Measurements from ENCODE around the gene RBBP8.

RBBP8 gene

GRCh38 chr18:22974707-22975106, 41.6 kb downstream of the RBBP8 start (continued):
- TF ChIP-seq OSR1 (CRISPR knock-in tag; IDR thresholded peaks at IDR 0.05) (no peak), ZFP3 (CRISPR knock-in tag; IDR thresholded peaks at IDR 0.05) (no peak), ZNF70 (CRISPR knock-in tag; IDR thresholded peaks at IDR 0.05) (no peak), ARNTL (CRISPR knock-in tag; IDR thresholded peaks at IDR 0.05; ENCODE audit: borderline replicate concordance, low read depth) (no peak), CSDC2 (CRISPR knock-in tag; IDR thresholded peaks at IDR 0.05) (no peak)

- TF ChIP-seq BACH2 (CRISPR knock-in tag; IDR thresholded peaks at IDR 0.05; ENCODE audit: borderline replicate concordance) (no peak), OSR1 (CRISPR knock-in tag; IDR thresholded peaks at IDR 0.05) (no peak), GLIS3 (CRISPR knock-in tag; IDR thresholded peaks at IDR 0.05) (no peak), TOX (CRISPR knock-in tag; IDR thresholded peaks at IDR 0.05; ENCODE audit: borderline replicate concordance) (no peak), PATZ1 (CRISPR knock-in tag; IDR thresholded peaks at IDR 0.05; ENCODE audit: borderline replicate concordance) (no peak), PPARA (CRISPR knock-in tag; IDR thresholded peaks at IDR 0.05; ENCODE audit: borderline replicate concordance) (no peak), TSHZ2 (CRISPR knock-in tag; IDR thresholded peaks at IDR 0.05) (no peak), CSDC2 (CRISPR knock-in tag; IDR thresholded peaks at IDR 0.05) (no peak), ZC3H10 (CRISPR knock-in tag; IDR thresholded peaks at IDR 0.05) (no peak), ZNF70 (CRISPR knock-in tag; IDR thresholded peaks at IDR 0.05) (no peak), ZFP30 (CRISPR knock-in tag; IDR thresholded peaks at IDR 0.05) (no peak), ESRRG (CRISPR knock-in tag; IDR thresholded peaks at IDR 0.05) (no peak), ZNF565 (CRISPR knock-in tag; conservative IDR thresholded peaks at IDR 0.05; ENCODE audit: low read depth) (no peak), CREB5 (CRISPR knock-in tag; IDR thresholded peaks at IDR 0.05; ENCODE audit: low read depth) (no peak)
- ATAC-seq = no peak
Measured at GRCh38 chr18:22975508-22975907, 42.4 kb downstream of the RBBP8 start.

GRCh38 chr18:22977847-22978701, 44.9 kb downstream of the RBBP8 start:
- TF ChIP-seq ZNF8 (CRISPR knock-in tag; IDR thresholded peaks at IDR 0.05) = no peak
- 0 out of 2 replicates have a peak, but pooled peaks have one; percentile 31 for TF ChIP-seq TOX (CRISPR knock-in tag; IDR thresholded peaks at IDR 0.05; ENCODE audit: borderline replicate concordance)
- TF ChIP-seq ZNF70 (CRISPR knock-in tag; IDR thresholded peaks at IDR 0.05) = peak; percentile 66; the same call in 1 of the 2 replicates
- no peak for TF ChIP-seq ZNF565 (CRISPR knock-in tag; conservative IDR thresholded peaks at IDR 0.05; ENCODE audit: low read depth)
- TF ChIP-seq ESRRG (CRISPR knock-in tag; IDR thresholded peaks at IDR 0.05) = no peak

GRCh38 chr18:22980394-22980793, 47.3 kb downstream of the RBBP8 start:
- TF ChIP-seq ZNF8 (CRISPR knock-in tag; IDR thresholded peaks at IDR 0.05) (no peak), ZNF565 (CRISPR knock-in tag; conservative IDR thresholded peaks at IDR 0.05; ENCODE audit: low read depth) (no peak), ESRRG (CRISPR knock-in tag; IDR thresholded peaks at IDR 0.05) (no peak)

More at GRCh38 chr18:22977847-22978701, 44.9 kb downstream of the RBBP8 start:
- peak; percentile 77 for ATAC-seq

GRCh38 chr18:22981274-22982133, 48.4 kb downstream of the RBBP8 start:
- TF ChIP-seq PPARA (CRISPR knock-in tag; IDR thresholded peaks at IDR 0.05; ENCODE audit: borderline replicate concordance) (no peak), TCF4 (CRISPR knock-in tag; IDR thresholded peaks at IDR 0.05; ENCODE audit: borderline replicate concordance) (no peak), SNAI2 (CRISPR knock-in tag; IDR thresholded peaks at IDR 0.05) (no peak), ISL1 (CRISPR knock-in tag; IDR thresholded peaks at IDR 0.05) (no peak), RARB (CRISPR knock-in tag; IDR thresholded peaks at IDR 0.05) (no peak), ZNF70 (CRISPR knock-in tag; IDR thresholded peaks at IDR 0.05) (no peak)
- ATAC-seq = no peak

More at GRCh38 chr18:22980394-22980793, 47.3 kb downstream of the RBBP8 start:
- ATAC-seq = no peak

All from SK-N-SH treated with all-trans-retinoic acid at 6 μM for 48 hours (cell line).